B cell (primary cell): ENCODE results near the gene GALNT7. TPM values are rescaled to one million over a fixed set of nuclear protein-coding genes. Genes with fewer than 3 reads are reported as not detected.

Source experiments
- ATAC-seq: fragments of 200-7000 bp; cut with Tn5 transposase; one replicate; pipeline ENCODE4 v1.10.0; 2021; ENCODE audit warnings: low read depth, mild to moderate bottlenecking, moderate number of reproducible peaks, moderate library complexity
- CTCF ChIA-PET: fragments of 350-600 bp; sonication (Branson Sonifier 250); formaldehyde crosslinking; loops from one replicate; lab custom pipeline; 2021; ENCODE audit warnings: antibody characterized with exemption, inconsistent platforms; lab: Charles Lee
- POLR2A ChIA-PET: fragments of 350-600 bp; sonication (Branson Sonifier 250); formaldehyde crosslinking; loops from one replicate; lab custom pipeline; 2021; ENCODE audit warnings: antibody characterized with exemption; lab: Charles Lee
- DNase-seq: peaks from one replicate; pipeline ENCODE4 v3.0.0; 2013
- H2AFZ ChIP-seq: 2 replicates; pipeline ENCODE4 v1.6.1; 2012; ENCODE audit warnings: mild to moderate bottlenecking, low read depth, low read length; ENCODE audit not compliant: insufficient read depth, poor library complexity, severe bottlenecking
- H3K27ac ChIP-seq, 2 donors: 1 replicate in 1 of 2; 2 replicates in 1 of 2; pipeline ENCODE4 v1.5.1; 2012 to 2013; ENCODE audit warnings: low read length in 2 of 2, mild to moderate bottlenecking in 2 of 2, moderate library complexity in 1 of 2
- H3K27me3 ChIP-seq, 4 experiments: fragments of 200-600 bp in 1 of 4; sonication (generic) in 1 of 4; replicated peaks in 1 of 4; 1 replicate in 2 of 4; 2 replicates in 2 of 4; pipeline versions ENCODE4 v1.6.1 to v1.7.0; 2013 to 2016; ENCODE audit warnings: low read length in 3 of 4, mild to moderate bottlenecking in 2 of 4, mixed read lengths in 1 of 4, moderate library complexity in 1 of 4; ENCODE audit not compliant: insufficient read depth in 4 of 4, control insufficient read depth in 3 of 4; ENCODE audit errors: control extremely low read depth in 1 of 4
- H3K36me3 ChIP-seq, 2 experiments: replicated peaks in 1 of 2; 1 replicate in 1 of 2; 2 replicates in 1 of 2; pipeline versions ENCODE4 v1.6.1 to v1.7.1; 2013; ENCODE audit warnings: low read length in 1 of 2; ENCODE audit not compliant: insufficient read depth in 2 of 2, control insufficient read depth in 1 of 2; ENCODE audit errors: control extremely low read depth in 1 of 2, extremely low read depth in 1 of 2
- H3K4me1 ChIP-seq, 2 donors: fragments of 200-600 bp in 1 of 2; sonication (generic) in 1 of 2; 1 replicate in 1 of 2; 2 replicates in 1 of 2; pipeline versions ENCODE4 v1.5.1 to v1.6.1; 2013 to 2017; ENCODE audit warnings: low read length in 2 of 2; ENCODE audit not compliant: control insufficient read depth in 2 of 2, insufficient read depth in 2 of 2
- H3K4me2 ChIP-seq: replicated peaks from 2 replicates; pipeline ENCODE3; 2012; ENCODE audit warnings: mild to moderate bottlenecking, low read depth, low read length; ENCODE audit not compliant: poor library complexity, severe bottlenecking
- H3K4me3 ChIP-seq, 5 experiments: fragments of 200-600 bp in 1 of 5; sonication (generic) in 1 of 5; 1 replicate in 3 of 5; 2 replicates in 2 of 5; pipeline versions ENCODE4 v1.5.1 to v1.7.0; 2011 to 2016; ENCODE audit warnings: low read length in 4 of 5, mild to moderate bottlenecking in 4 of 5, low read depth in 2 of 5, control low read depth in 1 of 5, moderate library complexity in 1 of 5; ENCODE audit not compliant: insufficient read depth in 1 of 5; ENCODE audit errors: control extremely low read depth in 1 of 5, extremely low read depth in 1 of 5
- H3K79me2 ChIP-seq: fragments of 200-600 bp; sonication (generic); one replicate; pipeline ENCODE4 v1.6.0; 2016; ENCODE audit warnings: low read length; ENCODE audit not compliant: control insufficient read depth, insufficient read depth
- H3K9ac ChIP-seq: fragments of 200-600 bp; sonication (generic); 2 replicates; pipeline ENCODE4 v1.6.1; 2017; ENCODE audit warnings: mild to moderate bottlenecking, low read length, moderate library complexity
- H3K9me3 ChIP-seq, 3 donors: one replicate each; pipeline versions ENCODE4 v1.6.1 to v1.7.1; 2013; ENCODE audit warnings: low read length in 2 of 3; ENCODE audit not compliant: control insufficient read depth in 2 of 3, insufficient read depth in 1 of 3; ENCODE audit errors: control extremely low read depth in 1 of 3
- H4K20me1 ChIP-seq: 2 replicates; pipeline ENCODE4 v1.6.0; 2012; ENCODE audit warnings: mild to moderate bottlenecking, low read length; ENCODE audit not compliant: insufficient read depth, control insufficient read depth, poor library complexity, severe bottlenecking
- H3K27ac Mint-ChIP-seq: one replicate; pipeline ENCODE4 v1.8.0; 2021; ENCODE audit warnings: mixed read lengths
- H3K27me3 Mint-ChIP-seq: one replicate; pipeline ENCODE4 v1.8.0; 2021; ENCODE audit warnings: mixed read lengths
- H3K4me1 Mint-ChIP-seq: one replicate; pipeline ENCODE4 v1.8.0; 2021; ENCODE audit warnings: mixed read lengths
- H3K4me3 Mint-ChIP-seq: one replicate; pipeline ENCODE4 v1.8.0; 2021; ENCODE audit warnings: mixed read lengths
- H3K9me3 Mint-ChIP-seq: one replicate; pipeline ENCODE4 v1.8.0; 2022; ENCODE audit warnings: mixed read lengths; ENCODE audit not compliant: insufficient read depth
- CTCF ChIP-seq: fragments of 200-600 bp; IDR thresholded peaks from one replicate; pipeline ENCODE4 v1.8.0; 2022; ENCODE audit warnings: antibody characterized with exemption, mild to moderate bottlenecking
- EZH2 ChIP-seq: IDR thresholded peaks from 2 replicates; pipeline ENCODE4 v1.6.1; 2012; ENCODE audit warnings: borderline replicate concordance, low read depth, mild to moderate bottlenecking, moderate library complexity, low read length; ENCODE audit not compliant: insufficient read depth, poor library complexity, severe bottlenecking
- WGBS: methylation state at CpG from one replicate; pipeline ENCODE4 v1.1.5; 2013; ENCODE audit warnings: missing lambda C conversion rate; ENCODE audit not compliant: insufficient coverage; 5-methylcytosine and 5-hydroxymethylcytosine counted together
- intact Hi-C: fragments of 100-400 bp; cut with micrococcal nuclease; formaldehyde crosslinking; loops from one replicate; pipeline ENCODE4 v1.10.0; 2022
- polyA plus RNA-seq: library from polyadenylated mRNA; depleted of rRNA; stranded (reverse); fragments of >200 nt; gene quantifications from 2 replicates; pipeline ENCODE4 v1.2.3, GENCODE V29; 2012
- total RNA-seq, 2 donors: library from RNA; stranded (reverse); fragments of 120-200 nt in 1 of 2; gene quantifications; 1 replicate in 1 of 2; 2 replicates in 1 of 2; pipeline versions ENCODE4 v1.2.3 to v1.2.4, GENCODE V29; 2013 to 2022

Gene GALNT7
- total and polyA plus RNA-seq, 2 donors (not counting 1 experiment from before 2014, with no cell fraction given), result 5.8 to 23.7 TPM

- POLR2A ChIA-PET, result no interaction called here
- H3K4me1 Mint-ChIP-seq, result peaks cover 55% of the 10 kb centered on the region
These were observed 77.3 kb downstream of the GALNT7 start for GRCh38 chr4:173245952-173246351.

GRCh38 chr4:173246719-173247118 is 78.1 kb downstream of the GALNT7 start:
- ATAC-seq, result peak; percentile 62
- peaks cover 57% of the 10 kb centered on the region for H3K4me1 Mint-ChIP-seq
- Histone ChIP-seq H3K9ac (peak overlapping the region; percentile 34), H3K4me3 (no peak overlapping the region), H3K79me2 (peaks cover 62% of the 10 kb centered on the region), H3K36me3 (peaks cover 2 to 4% of the 10 kb centered on the region in 2 experiments), H3K4me2 (peak overlapping the region; percentile 51), H3K4me1 (peaks cover 21 to 54% of the 10 kb centered on the region in 2 donors), H3K9me3 (no peaks in the 10 kb centered on the region), H2AFZ (no peak overlapping the region), H4K20me1 (peaks cover 22% of the 10 kb centered on the region), H3K27me3 (no peaks in the 10 kb centered on the region), H3K27ac (peak overlapping the region in 1 of 2 donors; percentile 44)
- peak overlapping the region; percentile 2 for H3K27ac Mint-ChIP-seq
- 40% methylated on average over 1 of the region's 3 CpGs for WGBS
- ChIA-PET POLR2A (no interaction called here), CTCF (interaction anchor here (1.1 kb wide), 1 partner anchor 233 kb away, joined by 6 read pairs; no protein-coding TSS in a partner anchor)
- TF ChIP-seq CTCF, result no peak
- no peak for TF ChIP-seq EZH2
- peak overlapping the region; percentile 21 for H3K4me3 Mint-ChIP-seq
- H3K9me3 Mint-ChIP-seq, result no peaks in the 10 kb centered on the region
- DNase-seq, result peak; percentile 23
- no peaks in the 10 kb centered on the region for H3K27me3 Mint-ChIP-seq
- intact Hi-C loops, result no loop called here

More at GRCh38 chr4:173245952-173246351, 77.3 kb downstream of the GALNT7 start:
- Histone ChIP-seq H3K4me3 (no peak overlapping the region), H4K20me1 (peaks cover 22% of the 10 kb centered on the region), H3K27ac (no peak overlapping the region), H3K27me3 (no peaks in the 10 kb centered on the region), H3K4me2 (peak overlapping the region; percentile 7), H3K36me3 (peaks cover 2 to 4% of the 10 kb centered on the region in 2 experiments), H3K9me3 (no peaks in the 10 kb centered on the region), H3K79me2 (peaks cover 57% of the 10 kb centered on the region), H3K4me1 (peaks cover 21 to 54% of the 10 kb centered on the region in 2 donors), H3K9ac (no peak overlapping the region), H2AFZ (no peak overlapping the region)
- Mint-ChIP-seq H3K4me3 (peak overlapping the region; percentile 2), H3K9me3 (no peaks in the 10 kb centered on the region), H3K27ac (no peak overlapping the region), H3K27me3 (no peaks in the 10 kb centered on the region)
- intact Hi-C loops, result no loop called here
- DNase-seq, result no peak
- no peak for ATAC-seq
- TF ChIP-seq EZH2 (no peak), CTCF (no peak)
- CTCF ChIA-PET, result interaction anchor here (1.1 kb wide), 1 partner anchor 232 kb away, joined by 6 read pairs; no protein-coding TSS in a partner anchor
